Measurements from ENCODE around the gene LIFR. TPM values are rescaled to one million over a fixed set of nuclear protein-coding genes. Genes with fewer than 3 reads are reported as not detected.

LIFR gene
- total RNA-seq, 1 experiment from 2014 or later, result 10.6 TPM

DNA sequence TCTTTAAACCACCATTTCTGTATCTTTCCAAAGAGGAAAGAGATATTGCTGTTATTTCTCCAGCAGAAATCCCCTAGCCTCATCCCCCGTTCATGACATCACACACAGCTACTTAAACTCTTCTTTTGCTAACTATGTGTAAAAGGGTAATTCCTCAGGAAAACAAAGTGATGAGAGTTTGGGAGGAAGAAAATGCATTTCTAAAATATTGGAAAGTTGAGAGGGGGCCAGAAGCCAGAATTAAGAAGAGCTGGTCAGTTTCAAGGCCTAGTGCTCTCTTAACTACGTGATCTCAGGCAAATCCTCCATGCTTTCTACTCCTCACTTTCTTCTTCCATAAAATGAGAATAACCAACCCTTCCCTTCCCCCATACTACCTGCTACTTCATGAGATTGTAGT is 109.4 kb downstream of the LIFR start:
- TF ChIP-seq SRF (IDR thresholded peaks at IDR 0.05; ENCODE audit: low read depth) (no peak), CEBPB (IDR thresholded peaks at IDR 0.05; ENCODE audit: low read depth) (no peak), YY1 (IDR thresholded peaks at IDR 0.05; ENCODE audit: extremely low read depth, insufficient replicate concordance, low read depth, low read length) (no peak), SIN3A (IDR thresholded peaks at IDR 0.05; ENCODE audit: low read depth) (no peak), EGR1 (IDR thresholded peaks at IDR 0.05; ENCODE audit: low read depth) (no peak)
- TF ChIP-seq, protein P1, sequence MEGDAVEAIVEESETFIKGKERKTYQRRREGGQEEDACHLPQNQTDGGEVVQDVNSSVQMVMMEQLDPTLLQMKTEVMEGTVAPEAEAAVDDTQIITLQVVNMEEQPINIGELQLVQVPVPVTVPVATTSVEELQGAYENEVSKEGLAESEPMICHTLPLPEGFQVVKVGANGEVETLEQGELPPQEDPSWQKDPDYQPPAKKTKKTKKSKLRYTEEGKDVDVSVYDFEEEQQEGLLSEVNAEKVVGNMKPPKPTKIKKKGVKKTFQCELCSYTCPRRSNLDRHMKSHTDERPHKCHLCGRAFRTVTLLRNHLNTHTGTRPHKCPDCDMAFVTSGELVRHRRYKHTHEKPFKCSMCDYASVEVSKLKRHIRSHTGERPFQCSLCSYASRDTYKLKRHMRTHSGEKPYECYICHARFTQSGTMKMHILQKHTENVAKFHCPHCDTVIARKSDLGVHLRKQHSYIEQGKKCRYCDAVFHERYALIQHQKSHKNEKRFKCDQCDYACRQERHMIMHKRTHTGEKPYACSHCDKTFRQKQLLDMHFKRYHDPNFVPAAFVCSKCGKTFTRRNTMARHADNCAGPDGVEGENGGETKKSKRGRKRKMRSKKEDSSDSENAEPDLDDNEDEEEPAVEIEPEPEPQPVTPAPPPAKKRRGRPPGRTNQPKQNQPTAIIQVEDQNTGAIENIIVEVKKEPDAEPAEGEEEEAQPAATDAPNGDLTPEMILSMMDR (IDR thresholded peaks at IDR 0.05 in 2 of 3, conservative IDR thresholded peaks at IDR 0.05 in 1 of 3; ENCODE audit: borderline replicate concordance in 1 of 3, insufficient read depth in 1 of 3, low read depth in 2 of 3, low read length in 2 of 3), result no peak
- TF ChIP-seq, protein P2, sequence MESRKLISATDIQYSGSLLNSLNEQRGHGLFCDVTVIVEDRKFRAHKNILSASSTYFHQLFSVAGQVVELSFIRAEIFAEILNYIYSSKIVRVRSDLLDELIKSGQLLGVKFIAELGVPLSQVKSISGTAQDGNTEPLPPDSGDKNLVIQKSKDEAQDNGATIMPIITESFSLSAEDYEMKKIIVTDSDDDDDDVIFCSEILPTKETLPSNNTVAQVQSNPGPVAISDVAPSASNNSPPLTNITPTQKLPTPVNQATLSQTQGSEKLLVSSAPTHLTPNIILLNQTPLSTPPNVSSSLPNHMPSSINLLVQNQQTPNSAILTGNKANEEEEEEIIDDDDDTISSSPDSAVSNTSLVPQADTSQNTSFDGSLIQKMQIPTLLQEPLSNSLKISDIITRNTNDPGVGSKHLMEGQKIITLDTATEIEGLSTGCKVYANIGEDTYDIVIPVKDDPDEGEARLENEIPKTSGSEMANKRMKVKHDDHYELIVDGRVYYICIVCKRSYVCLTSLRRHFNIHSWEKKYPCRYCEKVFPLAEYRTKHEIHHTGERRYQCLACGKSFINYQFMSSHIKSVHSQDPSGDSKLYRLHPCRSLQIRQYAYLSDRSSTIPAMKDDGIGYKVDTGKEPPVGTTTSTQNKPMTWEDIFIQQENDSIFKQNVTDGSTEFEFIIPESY (IDR thresholded peaks at IDR 0.05; ENCODE audit: extremely low read depth, insufficient replicate concordance, low read length), result no peak
- TF ChIP-seq, protein P3, sequence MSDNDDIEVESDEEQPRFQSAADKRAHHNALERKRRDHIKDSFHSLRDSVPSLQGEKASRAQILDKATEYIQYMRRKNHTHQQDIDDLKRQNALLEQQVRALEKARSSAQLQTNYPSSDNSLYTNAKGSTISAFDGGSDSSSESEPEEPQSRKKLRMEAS (IDR thresholded peaks at IDR 0.05), result no peak
- H3K27ac ChIP-seq (ENCODE audit: low read depth, low read length), result no peak overlapping the region
- ChIA-PET POLR2A (no interaction called here), RAD21 (ENCODE audit: low non-redundant PET in 1 of 2, low total read pairs in 2 of 2, uncharacterized antibody in 2 of 2, unreplicated experiment in 2 of 2) (no interaction called here), CTCF (interaction anchor here (1.5 kb wide), 1 partner anchor 363 kb away, joined by 5 read pairs; no protein-coding TSS in a partner anchor)
- no TSS peak for BruUV-seq (replicated peaks)
- intact Hi-C loops (cut with micrococcal nuclease), result no loop called here
- no peaks in the 10 kb centered on the region for H3K79me2 ChIP-seq (ENCODE audit: insufficient read depth, low read length)
- no peak overlapping the region for H3K4me3 ChIP-seq (replicated peaks in 1 of 2; ENCODE audit: low read depth in 1 of 2, low read length in 2 of 2)
- no peaks in the 10 kb centered on the region for H3K9me2 ChIP-seq (ENCODE audit: insufficient read depth)
- H2AFZ ChIP-seq (ENCODE audit: low read depth, low read length, poor library complexity, severe bottlenecking), result no peak overlapping the region
- H3K4me1 ChIP-seq (ENCODE audit: control insufficient read depth in 1 of 2, insufficient read depth in 2 of 2, low read length in 2 of 2), result no peaks in the 10 kb centered on the region
- no peaks in the 10 kb centered on the region for H3K27me3 ChIP-seq (ENCODE audit: insufficient read depth, low read length)
- ATAC-seq (no peak), DNase-seq (ENCODE audit: low read depth, low spot score) (no peak)
- H4K20me1 ChIP-seq (ENCODE audit: insufficient read depth), result no peaks in the 10 kb centered on the region
- H3K9ac ChIP-seq (ENCODE audit: low read length), result no peak overlapping the region
- no peak overlapping the region for H3K4me2 ChIP-seq (ENCODE audit: low read length)
- H3K36me3 ChIP-seq (ENCODE audit: control insufficient read depth in 1 of 2, insufficient read depth in 2 of 2, low read length in 2 of 2), result no peaks in the 10 kb centered on the region
- no peaks in the 10 kb centered on the region for H3K9me3 ChIP-seq (ENCODE audit: control insufficient read depth in 1 of 2, insufficient read depth in 1 of 2, low read depth in 1 of 2, low read length in 2 of 2)

Measured in HCT116 (cell line).